ENCODE results near the gene PARP8.

PARP8 gene

DNA sequence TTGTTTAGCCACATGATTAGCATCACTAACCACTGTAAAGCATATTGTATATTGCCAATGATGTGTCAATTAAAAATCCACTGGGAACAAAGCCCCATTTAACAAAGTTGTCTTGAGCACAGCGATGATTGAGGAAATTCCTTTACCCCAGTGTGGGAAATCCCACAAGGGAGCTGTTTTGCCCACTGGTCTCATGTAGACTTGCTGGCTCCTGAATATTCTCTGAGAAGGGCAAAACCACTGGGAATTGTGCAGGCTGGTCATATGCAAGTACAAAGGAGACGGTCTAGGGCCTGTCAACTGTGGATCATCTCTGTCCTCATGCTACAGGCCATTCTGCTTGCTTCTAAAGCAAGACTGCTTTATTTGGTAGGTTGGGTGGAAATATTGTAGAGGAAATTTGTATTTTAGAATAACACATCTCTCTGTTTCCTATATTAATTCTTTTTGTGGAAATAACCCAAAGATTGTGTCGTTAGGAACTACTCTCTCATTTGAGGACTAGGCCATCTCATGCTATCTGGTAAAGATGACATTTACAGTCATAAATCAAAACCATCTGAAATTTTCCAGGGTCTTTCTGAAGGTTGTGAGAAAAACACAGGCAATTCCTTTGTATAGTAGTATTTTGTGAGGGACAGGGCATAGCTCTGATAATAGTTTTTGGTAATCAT, 60.2 kb downstream of the PARP8 start:
- DNase-seq (ENCODE audit: low read depth in 4 of 4, low spot score in 1 of 4), result no peak

DNA sequence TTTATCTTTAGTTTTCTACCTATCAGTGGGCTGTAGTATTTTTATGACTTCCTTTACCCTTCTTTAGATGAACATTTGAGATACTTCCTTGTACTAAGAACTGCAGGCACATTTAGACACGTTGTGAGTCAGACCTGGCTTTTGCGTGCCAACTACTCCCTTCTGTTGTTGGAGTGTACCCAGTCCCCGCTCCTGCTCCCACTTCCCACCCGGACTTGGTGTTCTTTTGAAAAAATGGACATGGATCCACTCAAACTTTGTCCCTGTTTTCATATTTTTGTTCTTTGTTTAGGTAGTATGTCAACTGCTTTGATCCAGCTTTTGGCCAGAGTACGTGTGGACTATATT, 60.7 kb downstream of the PARP8 start:
- no peak for DNase-seq (ENCODE audit: low read depth in 4 of 4, low spot score in 1 of 4)

DNA sequence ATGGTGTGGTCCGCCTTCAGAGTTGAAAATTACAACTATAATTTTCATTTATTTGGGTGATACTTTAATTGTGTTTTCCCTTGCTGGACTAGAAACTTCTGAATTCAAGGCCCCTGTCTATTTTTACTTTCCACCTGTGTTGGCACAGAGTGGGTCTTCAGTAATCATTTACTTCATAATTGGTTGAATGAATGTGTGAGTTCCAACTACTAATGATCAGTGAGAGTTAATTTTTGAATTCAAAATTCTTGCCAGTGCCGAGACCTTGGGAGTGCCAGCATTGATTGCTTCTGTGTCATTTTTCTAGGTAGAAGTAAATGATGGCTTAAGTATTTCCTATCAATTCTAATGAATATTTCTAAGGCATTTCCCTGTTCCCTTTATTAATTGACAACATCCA, 61.4 kb downstream of the PARP8 start:
- DNase-seq (ENCODE audit: low read depth in 4 of 4, low spot score in 1 of 4), result no peak

DNA sequence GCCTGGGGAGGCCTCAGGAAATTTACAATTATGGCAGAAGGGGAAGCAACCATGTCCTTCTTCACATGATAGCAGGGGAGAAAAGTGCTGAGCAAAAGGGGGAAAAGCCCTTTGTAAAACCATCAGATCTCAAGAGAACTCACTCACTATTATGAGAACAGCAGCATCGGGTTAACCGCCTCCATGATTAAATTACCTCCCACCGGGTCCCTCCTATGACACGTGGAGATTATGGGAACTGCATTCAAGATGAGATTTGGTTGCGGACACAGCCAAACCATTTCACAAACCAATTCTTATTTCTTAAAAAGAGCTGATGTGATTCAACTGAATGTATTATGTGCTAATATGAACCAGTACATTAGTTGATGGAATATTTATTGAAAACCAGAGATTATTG, 63.9 kb downstream of the PARP8 start:
- DNase-seq (ENCODE audit: low read depth in 4 of 4, low spot score in 1 of 4), result no peak

DNA sequence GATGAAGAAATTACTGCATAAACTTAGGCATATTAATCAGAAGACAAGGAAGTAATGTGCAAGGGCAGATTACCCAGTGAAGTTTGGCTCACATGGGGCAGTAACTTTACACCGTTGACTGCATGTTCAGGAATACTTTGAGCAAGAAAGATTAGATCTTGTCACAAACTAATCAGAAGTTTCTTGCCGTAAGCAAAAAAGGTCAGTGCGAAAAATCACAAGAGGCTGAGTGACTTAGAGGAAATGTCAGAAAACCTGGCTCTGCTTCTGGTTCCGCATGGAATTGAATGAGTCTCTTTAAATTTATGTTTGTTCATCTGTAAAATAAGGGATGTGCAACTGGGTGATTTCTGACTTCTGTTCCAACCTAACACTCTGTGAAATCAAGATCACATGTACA, 64.4 kb downstream of the PARP8 start:
- DNase-seq (ENCODE audit: low read depth in 4 of 4, low spot score in 1 of 4), result no peak

DNA sequence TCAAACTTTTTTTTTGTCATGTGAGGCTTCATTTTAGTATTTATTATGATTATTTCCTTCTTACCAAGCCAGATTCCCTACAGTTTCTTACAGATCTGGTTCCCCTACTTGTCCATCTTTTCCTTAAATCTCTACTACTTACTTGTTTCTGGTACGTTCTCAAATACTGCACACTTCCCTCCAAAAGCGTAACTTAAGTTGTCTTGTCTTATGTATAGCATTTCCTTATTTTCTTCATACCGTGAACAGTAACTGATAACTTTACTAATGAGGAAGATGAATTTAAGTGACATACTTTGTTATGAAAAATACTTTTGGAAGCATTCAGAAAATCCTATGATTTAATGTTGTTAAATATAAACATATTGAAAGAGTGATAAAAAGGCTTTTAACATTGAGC, 67.3 kb downstream of the PARP8 start:
- no peak for DNase-seq (ENCODE audit: low read depth in 4 of 4, low spot score in 1 of 4)

DNA sequence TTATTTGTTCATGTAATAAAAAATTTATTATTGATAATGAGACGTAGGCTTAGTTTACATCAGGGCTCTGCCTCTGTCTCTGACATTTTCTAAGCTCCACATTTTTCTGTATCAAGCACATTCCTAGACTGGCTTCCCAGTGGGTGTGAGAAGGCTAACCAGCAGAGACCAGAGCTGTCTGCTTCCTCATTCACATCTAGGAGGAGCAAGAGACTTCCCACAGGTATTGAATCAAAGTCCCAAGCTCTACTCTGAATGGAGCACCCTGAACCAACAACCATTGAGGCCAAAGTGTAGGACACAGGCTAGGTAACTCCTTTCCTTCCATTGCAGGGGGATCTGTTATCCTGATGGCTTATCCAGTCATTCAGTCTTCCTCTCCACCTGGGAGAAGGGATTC, 72.4 kb downstream of the PARP8 start:
- DNase-seq (ENCODE audit: low read depth in 4 of 4, low spot score in 1 of 4), result no peak

DNA sequence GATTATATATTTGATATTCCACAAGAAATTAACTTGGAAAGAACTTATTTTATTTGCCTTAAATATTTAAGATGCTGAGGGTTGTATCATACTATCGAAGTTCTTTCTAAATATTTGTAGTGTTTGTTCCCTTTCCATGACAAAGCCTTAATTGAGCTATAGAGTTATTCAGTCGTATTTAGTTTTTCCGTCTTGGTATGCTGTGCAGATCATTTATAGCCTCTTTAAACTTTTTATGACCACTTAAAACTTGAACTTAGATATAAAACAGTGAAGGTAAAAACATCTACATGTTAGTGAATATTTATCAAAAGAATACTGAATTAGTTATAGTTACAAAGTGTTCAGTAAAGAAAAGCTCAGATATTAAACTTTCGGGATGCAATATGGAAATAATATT, 74.4 kb downstream of the PARP8 start:
- DNase-seq (ENCODE audit: low read depth in 4 of 4, low spot score in 1 of 4), result no peak

DNA sequence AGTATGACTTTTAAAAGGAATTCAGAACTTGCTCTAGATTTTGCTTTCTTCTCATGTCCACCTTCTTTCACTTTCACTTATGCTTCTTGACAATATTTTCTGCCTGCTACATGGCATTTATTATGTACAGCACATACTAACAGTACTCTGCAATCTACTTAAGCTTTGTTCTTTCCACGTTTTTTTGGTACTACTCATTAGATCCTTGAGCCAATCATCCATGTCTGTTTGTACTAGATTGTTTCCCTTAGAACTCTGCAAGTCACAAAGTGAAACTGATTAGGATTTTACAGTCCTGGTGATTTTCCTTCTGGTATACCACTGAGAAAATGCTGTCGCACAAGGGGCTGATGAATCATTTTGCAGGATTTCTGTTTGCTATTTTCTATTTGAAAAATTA, 78.3 kb downstream of the PARP8 start:
- DNase-seq (ENCODE audit: low read depth in 4 of 4, low spot score in 1 of 4), result no peak

DNA sequence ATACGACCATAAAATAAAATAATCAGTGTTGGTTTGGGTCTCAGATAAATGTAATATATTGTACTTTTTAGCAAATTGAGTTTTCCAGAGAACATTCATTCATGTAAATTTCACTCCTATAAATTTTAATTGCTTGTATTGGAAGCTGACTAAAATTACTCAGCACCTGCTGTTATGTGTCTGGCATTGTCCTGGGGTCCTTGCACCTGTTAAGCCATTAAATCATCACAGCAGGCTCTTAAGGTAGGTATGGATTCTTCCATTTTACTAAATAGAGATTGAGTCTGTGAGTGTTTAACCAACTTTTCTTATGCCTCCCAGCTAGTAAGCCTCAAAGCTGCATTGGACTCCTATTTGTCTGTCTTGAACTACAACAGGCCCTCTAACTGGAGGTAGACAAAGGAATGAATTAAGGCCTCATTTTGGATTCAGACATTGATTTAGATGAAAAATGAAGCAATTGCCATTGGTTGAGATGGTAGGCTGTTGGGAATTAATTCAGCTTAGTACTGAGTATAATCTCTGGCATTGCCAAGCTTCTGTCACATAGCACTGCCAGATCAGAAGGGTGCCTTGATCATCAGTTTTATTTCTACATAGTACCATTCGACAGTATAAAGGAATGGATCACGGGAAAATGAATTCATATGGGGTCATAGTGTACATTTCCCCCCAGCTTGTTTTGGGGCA, 78.9 kb downstream of the PARP8 start:
- no peak for DNase-seq (ENCODE audit: low read depth in 4 of 4, low spot score in 1 of 4)

DNA sequence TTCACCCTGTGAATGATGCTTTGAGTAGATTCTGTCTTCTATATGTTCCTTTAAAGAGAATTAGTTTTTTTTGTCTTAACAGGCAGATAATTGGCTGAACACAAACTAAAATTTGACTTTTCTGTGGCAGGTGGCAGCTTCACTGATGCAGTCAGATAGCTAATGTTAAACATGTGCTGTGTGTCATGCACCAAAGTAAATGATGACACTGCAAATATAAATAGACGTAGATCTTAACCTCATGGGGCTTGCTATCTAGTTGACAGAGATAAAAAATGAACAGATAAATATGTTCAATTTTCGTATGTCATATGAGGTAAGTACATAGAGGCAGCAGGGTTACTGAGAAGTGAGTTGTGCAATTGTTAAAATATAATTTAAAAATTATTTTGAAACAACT, 82.7 kb downstream of the PARP8 start:
- DNase-seq (ENCODE audit: low read depth in 4 of 4, low spot score in 1 of 4), result no peak

DNA sequence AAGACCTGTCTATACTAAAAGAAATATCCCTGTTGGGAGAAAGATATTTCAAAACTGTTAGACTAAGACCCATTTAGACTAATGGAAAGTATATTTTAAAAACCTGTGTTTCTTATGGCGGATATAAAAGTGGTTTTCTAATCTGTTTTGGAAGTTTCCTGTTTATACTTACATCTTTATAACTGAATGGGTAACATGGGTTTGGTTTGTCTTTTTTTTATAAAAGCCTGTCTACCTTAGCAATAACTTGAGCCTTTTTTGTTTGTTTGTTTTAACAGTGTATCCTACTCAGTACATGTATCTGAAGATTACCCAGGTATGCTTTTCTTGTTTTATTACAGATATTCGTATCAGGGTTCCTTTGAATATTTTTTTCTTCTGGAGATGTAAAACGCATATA, 83.4 kb downstream of the PARP8 start:
- DNase-seq (ENCODE audit: low read depth in 4 of 4, low spot score in 1 of 4), result no peak

DNA sequence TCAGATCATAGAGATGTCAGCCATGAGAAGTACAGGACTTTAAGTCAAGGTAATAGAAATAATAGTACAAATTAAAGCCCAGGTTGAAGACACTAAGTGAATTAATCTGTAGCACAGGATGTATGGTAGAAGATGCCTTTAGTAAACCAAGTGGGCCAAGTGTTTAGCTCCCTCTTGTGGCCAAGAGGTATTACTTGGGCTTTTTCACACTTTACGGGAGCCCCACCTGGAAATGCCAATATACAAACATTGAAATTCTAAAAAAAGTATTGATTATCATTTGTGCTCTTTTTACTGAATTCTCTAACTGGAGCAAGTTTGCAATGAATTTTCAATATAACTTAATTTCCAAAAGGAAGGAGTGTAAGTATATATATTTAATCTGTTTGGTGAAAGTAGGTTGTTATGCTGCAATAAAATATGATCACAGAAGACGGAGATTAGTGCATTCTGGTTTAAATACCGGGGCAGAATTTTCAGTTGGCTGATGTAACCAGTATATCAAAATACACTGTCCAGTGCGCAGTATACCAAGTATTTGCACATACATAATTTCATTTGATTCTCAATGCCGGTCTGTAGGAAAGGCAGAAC, 84.7 kb downstream of the PARP8 start:
- DNase-seq (ENCODE audit: low read depth in 4 of 4, low spot score in 1 of 4), result peak in 1 of 4 experiments; percentile 5

DNA sequence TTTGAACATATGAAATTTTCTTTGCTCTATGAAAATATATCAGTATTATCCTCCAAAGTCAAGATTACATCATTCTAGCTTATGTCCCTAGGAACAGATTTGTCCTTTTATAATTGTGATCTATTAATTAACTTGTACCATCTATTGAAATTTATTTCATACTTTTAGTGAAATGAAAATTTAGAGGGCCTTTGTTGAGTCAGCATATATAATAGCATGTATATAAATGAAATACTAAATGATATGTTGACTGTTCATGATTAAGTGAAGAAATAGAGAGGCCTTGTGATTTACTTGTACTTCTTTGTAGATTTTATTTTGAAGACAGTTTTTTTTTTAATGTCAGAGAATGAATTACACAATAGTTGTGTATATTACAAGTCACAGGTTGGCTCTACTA, 86.4 kb downstream of the PARP8 start:
- DNase-seq (ENCODE audit: low read depth in 4 of 4, low spot score in 1 of 4), result no peak

DNA sequence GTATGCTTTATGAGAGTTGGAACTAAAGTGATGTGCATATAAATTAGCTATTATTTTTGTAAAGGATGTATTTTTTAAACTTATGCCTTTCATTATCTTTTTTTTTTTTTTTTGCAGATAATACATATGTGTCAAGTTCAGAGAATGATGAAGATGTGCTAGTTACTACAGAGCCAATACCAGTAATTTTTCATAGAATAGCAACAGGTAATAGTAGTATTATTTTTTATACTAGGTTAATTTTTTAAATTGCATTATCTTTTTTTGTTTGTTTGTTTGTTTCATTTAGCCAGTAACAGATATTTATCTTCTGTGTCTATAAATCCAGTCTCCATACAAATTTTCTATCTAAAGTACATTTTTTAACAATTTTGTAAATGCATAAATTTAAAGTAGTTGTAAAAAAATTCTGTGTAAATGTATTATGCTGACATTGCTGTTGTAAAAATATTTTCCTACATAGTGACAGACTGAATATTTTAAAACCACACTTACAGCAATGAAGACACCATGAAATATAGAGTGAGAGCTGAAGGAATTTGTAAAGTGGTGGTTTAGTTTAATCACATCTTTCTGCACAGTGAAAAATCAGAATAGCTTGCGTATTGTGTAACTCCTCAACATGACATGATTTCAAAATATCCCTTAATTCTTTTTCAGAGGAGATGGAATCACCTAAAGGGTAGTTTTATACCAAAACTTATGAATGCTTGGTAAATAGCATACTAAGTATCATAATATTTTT, 93.3 kb downstream of the PARP8 start:
- no peak for DNase-seq (ENCODE audit: low read depth in 4 of 4, low spot score in 1 of 4)

DNA sequence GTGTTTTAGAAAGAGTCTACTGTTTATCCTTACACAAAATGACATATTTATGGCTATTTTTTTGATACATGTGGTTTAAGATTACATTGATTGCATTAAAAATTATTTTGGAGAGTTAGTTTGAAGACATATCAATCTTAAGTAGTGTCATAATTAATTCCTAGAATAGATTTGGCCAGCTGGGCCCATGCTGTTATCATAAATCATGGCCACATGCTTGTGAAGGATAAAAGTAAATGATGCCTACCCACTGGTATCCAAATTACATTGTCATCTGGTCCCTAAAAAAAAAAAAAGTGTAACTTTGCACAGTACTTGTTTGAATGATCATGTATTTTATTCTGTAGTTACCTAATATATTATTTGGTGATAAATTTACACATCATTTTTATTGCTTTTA, 96.9 kb downstream of the PARP8 start:
- no peak for DNase-seq (ENCODE audit: low read depth in 4 of 4, low spot score in 1 of 4)

DNA sequence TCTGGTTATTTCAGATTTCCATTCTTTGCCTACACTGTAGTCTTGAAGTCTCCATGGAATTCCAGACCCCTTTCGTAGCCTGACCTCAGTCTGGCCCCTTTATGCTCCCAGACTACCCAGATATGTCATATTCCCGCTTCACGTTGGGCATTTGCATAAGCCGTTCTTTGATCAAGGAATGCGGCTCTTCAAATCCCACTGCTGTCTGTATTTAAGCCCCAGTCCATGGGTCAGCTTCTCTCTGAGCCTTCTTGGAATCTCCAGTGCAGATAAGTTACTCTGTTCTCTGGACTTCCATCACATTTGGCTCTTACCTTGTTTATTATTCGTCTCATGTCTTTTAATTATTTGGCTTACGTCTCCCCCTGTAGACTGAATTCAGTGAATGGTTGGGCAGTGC, 97.4 kb downstream of the PARP8 start:
- no peak for DNase-seq (ENCODE audit: low read depth in 4 of 4, low spot score in 1 of 4)

DNA sequence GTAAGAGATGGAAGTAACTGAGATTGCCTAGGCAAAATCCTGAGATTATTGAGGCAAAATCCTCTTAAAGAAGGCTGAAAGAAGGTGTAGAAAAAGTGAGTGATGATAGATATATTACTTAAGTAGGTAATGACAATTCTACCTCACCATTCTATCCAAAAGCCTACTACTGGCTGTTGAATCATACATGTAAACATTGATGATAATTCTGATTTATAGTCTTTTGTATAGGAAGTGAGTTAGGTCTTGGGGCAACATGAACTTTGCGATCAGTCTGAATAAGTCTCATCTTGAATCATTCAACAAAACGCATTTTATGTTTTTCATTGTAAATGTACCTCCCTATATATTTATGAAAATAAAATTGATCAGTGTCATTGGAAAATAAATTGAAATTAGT, 99.6 kb downstream of the PARP8 start:
- no peak for DNase-seq (ENCODE audit: low read depth in 4 of 4, low spot score in 1 of 4)

DNA sequence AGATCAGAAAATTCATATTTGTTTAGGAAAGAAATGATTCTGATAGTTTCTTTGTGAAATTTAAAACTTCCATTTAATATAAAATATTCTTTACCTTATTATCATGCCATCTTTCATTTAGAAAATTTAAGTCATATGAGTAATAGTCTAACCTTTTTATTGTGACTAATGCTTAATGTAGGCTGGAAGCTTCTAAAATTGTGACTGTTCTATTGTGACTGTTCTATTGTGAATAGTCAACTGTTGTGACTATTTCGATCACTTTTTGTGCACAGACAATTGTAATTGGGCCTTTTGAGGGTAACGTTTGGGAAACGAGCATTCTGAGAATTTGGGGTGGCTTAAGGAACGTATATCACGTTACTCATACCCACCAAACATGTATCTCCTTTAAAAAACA, 100.0 kb downstream of the PARP8 start:
- no peak for DNase-seq (ENCODE audit: low read depth in 4 of 4, low spot score in 1 of 4)

DNA sequence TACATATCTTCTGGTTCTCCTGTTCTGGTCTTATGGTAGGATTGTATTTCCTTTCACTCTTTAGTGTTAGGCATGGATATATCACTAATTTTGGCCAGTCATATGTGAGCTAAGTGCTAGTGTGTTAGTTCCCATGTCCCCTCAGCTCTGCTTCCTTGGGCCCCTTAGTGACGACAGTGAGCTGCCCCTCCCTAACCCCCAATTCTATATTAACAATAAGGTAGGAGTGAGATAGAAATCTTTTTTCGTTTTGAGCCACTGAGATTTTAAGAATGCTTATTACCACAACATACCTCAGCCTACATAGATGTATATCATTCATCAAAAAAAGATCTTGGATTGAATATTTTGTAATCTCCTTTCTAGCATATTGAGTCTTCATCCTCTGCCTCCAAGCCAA, 100.5 kb downstream of the PARP8 start:
- no peak for DNase-seq (ENCODE audit: low read depth in 4 of 4, low spot score in 1 of 4)

DNA sequence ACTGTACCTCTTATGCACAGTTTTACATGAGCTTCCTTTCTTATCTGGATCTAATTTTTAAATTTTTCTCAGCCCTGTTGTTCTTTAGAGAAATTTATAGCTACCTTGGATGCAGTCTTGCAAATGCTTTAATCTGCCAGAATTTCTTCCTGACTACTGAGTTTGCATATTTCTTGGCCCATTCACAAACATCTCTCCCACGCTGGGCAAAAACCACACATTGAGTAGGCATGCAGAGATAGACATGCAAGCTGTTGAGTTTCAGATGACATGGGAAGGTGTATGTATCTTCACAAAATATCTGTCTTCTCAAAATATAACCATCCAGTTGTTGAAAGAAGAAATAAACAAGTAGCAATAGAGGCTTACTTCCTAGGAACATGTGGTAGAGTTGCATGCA, 101.2 kb downstream of the PARP8 start:
- no peak for DNase-seq (ENCODE audit: low read depth in 4 of 4, low spot score in 1 of 4)

DNA sequence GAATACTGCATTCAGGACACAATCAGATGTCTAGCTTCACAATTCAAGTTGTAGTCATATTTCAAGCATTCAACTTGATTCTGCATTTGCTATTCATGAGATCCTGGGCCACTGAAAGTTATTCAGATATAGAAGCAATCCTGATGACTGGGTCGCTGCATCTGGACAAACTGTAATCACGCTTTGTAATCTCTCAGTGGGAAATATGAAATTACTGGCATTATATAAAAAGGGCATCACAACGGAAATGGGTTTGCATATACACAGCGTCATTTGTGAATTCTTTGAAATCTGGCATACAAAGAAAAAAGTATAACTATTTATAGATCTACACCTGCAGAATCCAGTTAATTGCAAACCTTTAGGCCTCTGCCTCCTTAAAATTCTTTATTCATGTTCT, 102.2 kb downstream of the PARP8 start:
- no peak for DNase-seq (ENCODE audit: low read depth in 4 of 4, low spot score in 1 of 4)

All from stimulated activated CD4-positive, alpha-beta T cell treated with anti-CD3 and anti-CD28 coated beads, Interleukin-1b, Interleukin-23, amount 100 ng/mL, for 24 hours (primary cell).